Activated T-helper 9 cell treated with anti-CD3 and anti-CD28 coated beads, Interleukin-2, amount 50 U/mL, for 16 hours (primary cell): ENCODE data around the gene RDH14.

Experiments
- DNase-seq: peaks from one replicate; pipeline ENCODE4 v3.0.0-alpha.2; 2020; ENCODE audit warnings: low read depth

RDH14 gene

DNA sequence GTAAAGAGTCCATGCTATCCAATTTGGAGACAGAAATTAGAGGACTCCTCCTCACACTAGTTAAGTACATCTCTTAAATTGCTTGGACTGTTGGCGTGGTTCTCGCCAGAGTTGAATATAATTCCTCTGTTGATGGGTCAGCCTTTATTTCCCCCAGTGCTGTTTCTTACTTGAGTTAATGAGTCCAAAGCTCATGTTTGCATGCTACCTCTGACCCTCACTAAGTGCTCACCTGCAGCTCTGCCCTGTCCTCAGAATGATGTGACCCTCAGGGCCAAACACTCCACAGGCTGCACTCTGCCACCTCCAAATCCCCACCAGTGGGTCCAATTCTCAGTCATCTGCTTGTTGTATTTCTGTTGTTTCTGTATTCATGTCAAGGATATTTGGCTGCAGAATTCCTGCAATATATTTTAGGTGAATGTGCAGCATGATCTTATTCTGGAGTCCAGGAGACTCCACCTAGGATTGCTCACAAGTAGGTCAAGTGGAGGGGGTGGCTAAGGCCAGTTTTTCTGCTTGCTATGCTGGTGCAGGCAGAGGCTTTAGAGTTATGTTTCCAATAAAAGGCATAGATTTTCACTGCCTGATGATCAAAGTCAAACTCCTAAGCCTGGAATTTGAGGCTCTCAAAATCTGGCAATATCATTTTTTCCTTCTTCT lies 37.8 kb downstream of the RDH14 start:
- DNase-seq, result no peak

DNA sequence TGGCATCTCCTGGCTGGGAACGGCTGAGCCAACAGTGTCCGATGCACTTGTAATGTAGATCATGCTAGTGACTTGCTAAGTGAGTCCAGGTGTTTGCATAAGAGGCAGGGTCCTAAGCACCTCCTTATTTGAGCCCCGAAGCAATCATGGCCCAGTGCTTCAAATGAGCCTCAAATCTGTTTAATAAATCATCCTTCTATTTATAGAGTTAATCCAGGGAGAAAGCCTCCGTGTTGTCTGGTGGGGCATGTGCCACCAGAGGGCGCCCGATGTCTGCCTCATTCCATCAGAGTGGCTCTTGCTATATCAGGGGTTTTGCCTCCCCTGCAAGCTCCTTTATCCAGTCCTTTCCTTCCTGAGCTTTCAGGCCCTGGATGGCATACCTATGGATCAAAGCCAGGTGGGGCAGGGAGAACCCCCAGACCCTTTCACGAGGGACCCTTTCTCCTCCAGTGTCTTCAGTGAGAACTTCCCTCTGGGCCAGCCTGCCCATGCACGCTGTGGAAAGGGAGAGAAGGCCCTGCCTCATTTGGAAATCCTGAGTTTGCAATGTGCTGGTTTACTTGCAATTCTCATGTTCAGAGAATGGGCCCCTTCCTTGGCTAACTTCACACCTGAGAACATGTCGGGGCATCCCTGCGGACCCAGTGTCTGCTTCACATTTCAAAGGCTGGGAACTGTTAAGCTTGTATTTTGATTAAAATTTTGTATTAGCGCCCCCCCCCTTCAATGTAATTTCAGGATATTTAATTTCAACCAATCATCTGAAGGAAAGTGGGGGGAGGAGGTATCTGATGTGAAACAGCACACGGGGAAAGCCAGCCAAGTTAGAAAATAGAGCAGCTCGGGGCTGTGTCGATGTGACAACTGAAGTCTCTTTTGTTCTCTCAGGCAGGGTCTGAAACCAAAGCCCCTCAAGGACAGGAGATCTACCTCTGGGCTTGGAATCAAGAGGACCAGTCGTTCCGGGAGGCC lies 39.7 kb downstream of the RDH14 start:
- DNase-seq, result peak; percentile 57

DNA sequence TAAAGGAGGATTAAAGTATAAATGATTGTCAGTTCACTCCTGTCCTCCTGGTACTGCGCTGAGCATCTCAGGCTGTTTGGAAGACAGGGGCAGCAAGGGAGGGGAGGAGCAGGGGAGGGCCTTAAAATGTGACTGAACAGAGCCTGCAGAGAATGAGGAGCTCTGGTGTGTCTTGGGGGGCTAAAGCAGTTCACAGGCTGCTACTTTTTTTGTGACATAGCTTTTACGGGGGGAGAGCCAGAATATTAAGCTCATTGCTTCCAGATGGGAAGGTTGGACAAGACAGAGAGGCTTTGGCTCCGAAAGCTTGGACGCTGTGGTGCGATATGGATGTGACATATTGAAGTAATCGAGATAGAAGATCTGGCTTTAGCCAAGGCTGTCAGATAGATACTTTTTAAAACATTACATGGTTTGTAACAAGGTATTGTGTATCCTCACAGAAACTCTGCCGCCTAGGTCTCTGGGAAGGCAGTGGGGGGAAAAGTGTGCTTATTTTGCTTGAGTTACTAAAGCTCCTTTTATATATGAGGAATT lies 40.5 kb downstream of the RDH14 start:
- DNase-seq, result no peak

DNA sequence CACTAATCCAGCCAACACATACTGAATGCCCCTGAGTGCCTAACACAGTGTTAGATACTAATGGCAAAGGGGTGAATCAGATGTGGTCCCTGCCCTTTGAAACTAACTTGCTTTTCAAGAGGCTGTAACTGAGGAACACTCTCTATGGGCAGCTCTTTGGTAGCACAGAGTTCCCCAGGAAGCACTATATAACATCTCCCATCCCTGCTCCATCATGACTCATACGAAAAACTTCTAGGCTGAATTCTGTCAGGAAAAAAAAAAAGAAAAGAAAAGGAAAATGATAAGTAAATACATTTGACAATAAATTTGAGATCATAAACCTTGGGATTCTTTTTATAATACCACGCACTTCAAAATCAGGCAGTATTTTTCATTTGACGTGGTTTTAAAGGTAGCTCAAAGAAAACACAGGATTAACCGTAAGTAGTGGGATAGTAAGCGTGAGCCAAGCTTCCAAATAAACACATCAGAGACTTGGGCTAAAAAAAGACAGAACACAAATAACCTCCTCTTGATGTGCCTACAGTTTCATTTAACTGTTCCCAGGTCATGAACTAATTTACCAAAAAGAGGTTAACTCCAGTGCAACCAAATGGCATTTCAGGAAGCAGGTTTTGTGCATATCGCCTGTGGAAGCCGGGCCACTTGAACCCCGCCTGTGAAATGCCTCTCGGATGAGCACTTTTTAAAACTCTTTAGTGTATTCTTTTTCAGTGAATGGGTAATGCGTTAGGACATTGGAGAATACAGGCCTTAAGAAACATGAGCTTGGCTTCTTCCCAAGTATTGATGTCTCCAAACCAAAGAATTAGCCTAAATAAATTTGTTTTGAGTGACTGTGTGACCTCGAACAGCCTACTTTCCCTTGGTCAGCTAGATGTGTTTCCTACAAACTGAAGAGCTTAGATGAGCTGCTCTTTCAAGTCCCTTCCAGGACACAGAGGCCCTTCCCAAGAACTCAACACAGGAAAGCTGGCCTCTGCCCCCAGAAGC lies 42.0 kb downstream of the RDH14 start:
- DNase-seq, result no peak

DNA sequence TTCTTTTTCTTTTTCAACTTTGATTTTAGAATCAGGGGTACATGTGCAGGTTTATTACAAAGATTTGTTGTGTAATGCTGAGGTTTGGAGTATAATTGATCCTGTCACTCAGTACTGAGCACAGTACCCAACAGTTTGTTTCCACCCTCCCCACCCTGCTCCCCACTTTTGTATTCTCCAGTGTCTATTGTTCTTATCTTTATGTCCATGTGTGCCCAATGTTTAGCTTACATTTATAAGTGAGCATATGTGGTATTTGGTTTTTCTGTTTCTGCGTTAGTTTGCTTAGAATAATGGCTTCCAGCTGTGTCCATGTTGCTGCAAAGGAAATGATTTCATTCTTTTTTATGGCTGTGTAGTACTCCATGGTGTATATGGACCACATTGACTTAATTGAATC lies 43.1 kb downstream of the RDH14 start:
- DNase-seq, result no peak

DNA sequence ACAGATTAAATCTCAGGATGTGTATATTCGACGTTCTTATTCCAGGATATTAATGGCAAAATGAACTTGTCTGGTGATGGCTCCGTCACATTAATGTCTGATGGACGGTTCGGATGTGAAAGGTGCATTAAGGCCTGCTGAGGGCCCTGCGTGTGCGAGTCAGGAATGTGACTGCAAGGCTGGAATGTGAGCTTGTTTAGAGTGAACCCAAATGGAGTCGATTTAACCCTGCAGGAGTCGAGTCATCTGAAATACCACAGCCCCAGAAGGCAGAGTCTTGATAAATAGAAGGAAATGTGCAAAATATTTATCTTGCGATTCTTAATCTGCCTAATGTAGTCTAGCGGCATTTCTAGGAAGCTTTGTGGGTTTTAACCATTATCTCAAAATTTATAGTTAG lies 44.3 kb downstream of the RDH14 start:
- DNase-seq, result no peak

DNA sequence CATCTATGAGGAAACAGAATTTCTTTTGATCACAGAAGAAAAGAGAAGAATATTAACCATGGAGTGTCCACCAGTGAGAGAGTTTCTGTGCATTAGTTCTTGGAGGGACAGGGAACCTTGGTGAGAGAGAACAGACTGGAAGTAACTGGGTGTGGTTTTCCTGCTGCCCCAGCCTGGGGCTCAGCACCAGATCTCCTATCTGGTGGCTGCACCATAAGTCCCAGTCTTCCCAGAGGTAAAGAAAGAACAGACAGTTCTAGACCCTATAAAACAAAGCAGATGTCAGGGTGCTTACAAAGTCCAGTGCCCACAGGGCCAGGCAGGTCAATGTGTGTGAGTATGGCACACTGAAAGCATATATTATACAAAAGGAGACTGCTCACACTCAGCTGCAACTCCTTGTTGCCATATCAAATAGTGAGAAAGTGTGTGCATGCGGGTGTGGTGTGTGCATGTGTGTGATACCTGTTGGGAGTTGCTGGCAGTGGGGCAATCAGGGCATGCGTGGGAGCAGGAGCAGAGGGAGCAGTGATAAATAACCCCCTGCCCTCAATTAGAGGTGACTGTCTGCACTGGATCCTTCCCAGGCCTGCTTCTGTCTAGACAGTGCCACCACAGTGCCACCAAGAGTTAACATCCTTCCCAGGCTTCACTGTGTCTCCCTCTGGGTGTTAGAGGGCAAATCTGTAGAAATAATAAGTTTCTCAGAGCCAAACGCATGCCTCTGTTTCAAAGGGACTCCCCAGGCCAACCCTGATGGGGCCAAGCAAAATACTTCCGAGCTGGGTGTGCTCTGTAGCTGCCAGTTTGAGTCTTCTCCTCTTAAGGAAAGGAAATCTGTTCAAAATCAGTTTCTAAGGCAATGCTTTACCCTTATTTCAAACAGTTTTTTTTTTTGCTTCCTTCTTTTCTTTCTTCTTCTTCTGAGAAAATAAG lies 45.7 kb downstream of the RDH14 start:
- no peak for DNase-seq

DNA sequence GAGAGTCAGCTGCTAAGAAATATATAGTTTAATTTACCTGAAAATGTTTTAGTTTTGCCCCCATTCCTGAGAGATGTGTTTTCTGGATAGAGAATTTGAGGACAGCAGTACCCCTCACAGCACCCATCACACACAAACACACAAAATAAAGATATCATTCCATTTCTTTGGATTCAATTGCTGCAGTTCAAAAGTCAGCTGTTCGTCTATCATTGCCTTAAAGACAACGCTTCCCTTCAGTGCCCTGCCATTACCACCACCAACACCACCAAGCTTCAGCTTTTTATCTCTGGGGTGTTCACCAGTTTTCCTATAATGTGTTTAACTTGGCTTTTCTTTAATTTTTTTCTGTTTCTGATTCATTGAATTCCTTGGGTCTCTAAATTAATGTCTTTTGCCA lies 49.7 kb downstream of the RDH14 start:
- no peak for DNase-seq

DNA sequence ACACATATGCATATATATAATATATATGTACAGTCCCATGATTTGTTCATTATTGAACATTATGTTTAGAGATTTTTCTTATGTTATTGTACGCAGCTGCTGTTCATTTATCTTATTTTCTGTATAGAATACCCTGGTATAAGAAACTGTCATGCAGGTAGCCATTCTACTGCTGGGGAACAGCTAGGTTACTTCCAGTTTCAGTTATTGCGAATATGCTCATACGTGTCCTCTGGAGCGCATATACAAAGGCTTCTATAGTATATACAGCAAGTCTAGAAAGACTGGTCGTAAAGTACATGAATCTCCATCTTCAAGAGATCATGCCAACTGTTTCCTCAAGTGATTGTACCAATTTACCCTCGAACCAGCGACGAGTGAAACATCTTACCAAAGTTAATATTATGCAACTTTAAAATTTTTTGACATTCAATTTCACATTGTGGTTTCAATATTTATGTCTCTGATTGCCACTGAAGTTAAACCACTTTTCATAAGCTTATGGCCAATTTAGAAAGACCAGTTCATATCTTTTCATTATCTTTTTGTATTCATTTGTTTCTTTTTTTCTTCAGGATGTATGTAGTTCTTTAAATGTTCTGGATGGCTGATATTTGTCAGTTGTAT lies 53.5 kb downstream of the RDH14 start:
- DNase-seq, result no peak

DNA sequence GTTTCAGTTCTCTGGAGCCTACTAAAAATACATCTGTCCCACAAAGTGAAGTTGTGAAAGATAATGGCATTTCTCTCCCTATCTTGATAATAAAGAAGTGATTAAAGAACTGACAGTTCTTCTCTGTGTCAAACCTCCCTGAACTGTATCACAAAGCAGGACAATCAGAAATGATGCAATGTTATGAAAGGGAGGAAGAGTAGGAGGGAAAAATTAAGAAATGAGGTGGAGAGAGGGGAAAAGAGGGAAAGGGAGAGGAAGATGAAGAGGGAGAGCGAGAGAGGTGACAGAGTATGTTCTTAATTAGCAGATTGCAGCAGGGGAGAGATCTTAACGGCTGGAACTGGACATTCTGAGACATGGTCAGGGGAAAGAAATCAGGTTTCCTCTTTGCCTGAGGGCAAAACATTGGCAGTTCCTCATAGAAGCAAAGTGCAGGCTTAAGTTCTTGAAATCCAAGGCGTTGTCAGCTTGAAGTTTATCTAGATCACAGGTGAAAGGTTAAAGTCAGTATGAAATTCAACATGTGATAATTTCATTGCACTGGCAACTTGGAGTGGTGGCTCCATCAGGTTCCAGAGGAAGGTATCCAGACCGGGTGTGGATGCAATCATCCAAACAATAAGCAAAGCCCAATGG lies 54.6 kb downstream of the RDH14 start:
- DNase-seq, result no peak
